HG02588 (cell line): Measurements from ENCODE around the gene DNM2.
"Not testable (repeated sequence)": the region's sequence is repeated elsewhere in the genome, so short reads cannot be mapped to it uniquely, and the experiment has no call there.

Source experiments
- ATAC-seq: cut with Tn5 transposase; IDR thresholded peaks from one replicate; pipeline ENCODE4 v1.9.1; 2021; ENCODE audit warnings: mild to moderate bottlenecking, moderate library complexity; ENCODE audit not compliant: unreplicated experiment

DNM2 gene

GRCh38 chr19:10831987-10832938 is 114.4 kb downstream of the DNM2 start:
- no peak for ATAC-seq

DNA sequence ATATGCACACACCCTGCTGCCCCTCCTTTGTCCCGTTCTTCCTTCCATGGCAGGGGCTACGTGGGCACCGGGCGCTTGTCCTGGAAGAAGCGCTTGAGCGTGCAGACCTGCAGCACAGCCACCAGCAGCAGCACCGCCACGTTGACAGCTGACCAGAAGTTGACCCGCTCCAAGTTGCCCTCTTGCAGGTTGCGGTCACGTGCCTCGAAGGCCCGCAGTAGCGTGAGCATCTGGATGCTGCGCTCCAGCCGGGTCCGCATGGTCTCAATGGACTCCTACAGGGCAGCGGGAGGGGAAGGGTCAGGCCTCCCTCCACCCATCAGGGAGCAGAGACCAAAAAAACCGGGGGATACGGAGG is 115.0 kb downstream of the DNM2 start:
- no peak for ATAC-seq

DNA sequence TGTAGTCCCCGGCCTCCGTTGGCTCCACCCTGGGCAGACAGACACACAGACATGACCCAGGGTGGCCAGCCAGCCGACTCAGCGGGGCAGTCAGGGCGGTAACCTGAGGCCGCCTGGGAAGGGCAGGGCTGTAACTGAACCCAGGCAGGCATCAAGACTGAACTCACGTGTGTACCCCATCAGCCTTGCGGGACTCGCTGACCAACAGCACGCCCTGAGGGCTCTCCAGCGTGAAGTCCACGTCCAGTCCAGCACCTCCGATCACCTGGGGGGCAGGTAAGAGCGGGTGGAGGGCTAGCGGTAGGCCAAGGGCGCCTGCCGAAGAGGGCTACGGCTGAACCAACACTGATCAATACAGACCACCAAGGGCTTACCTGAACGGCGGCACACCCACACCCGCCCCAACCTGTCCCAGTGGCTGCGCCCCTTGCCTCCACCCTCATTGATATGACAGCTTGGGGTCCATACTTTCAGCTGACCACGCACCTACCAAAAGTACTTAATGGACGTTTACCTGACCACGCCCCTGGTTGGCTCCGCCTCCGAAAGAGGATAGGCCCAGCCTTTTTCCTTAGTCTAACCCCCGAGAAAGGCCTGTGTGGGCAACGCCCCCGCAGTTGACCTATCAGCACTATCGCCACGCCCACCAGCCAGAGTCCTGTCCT is 117.3 kb downstream of the DNM2 start:
- ATAC-seq, result no peak

- peak; percentile 69 for ATAC-seq
Measured at GRCh38 chr19:10835754-10836478, 118.0 kb downstream of the DNM2 start, which contains the start of gene TMED1. TMED1 (minus strand) TSS chr19:10836212; CDS start chr19:10836191, 21 bp downstream.

- ATAC-seq, result peak; percentile 4
Measured at GRCh38 chr19:10836479-10837330, 118.8 kb downstream of the DNM2 start.

DNA sequence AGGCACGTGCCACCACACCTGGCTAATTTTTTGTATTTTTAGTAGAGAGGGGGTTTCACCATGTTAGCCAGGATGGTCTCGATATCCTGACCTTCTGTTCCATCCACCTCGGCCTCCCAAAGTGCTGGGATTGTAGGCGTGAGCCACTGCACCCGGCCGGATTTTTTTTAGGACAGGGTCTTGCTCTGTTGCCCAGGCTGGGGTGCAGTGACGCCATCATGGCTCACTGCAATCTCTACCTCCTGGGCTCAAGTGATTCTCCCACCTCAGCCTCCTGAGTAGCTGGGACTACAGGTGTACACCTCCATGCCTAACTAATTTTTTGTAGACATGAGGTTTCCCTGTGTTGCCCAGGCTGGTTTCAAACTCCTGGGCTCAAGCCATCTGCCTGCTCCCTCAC is 119.8 kb downstream of the DNM2 start:
- not testable (repeated sequence) for ATAC-seq

DNA sequence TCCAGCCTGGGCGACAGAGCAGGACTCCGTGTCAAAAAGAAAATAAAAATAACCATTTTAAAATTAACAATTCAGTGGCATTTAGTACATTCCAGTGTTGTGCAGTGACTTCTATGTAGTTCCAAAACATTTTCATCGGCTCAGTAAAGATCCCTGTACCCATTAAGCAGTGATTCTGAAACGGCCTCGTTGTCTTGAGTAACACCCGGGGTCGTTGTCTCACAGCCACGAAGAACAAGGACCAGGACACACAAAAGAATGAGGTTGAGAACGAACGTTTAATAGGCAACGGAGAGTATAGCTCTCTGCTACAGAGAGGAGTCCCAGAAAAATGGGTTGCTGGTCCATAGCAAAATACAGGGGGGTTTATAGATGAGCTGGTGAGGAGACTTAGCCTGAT is 120.5 kb downstream of the DNM2 start:
- ATAC-seq, result no peak

DNA sequence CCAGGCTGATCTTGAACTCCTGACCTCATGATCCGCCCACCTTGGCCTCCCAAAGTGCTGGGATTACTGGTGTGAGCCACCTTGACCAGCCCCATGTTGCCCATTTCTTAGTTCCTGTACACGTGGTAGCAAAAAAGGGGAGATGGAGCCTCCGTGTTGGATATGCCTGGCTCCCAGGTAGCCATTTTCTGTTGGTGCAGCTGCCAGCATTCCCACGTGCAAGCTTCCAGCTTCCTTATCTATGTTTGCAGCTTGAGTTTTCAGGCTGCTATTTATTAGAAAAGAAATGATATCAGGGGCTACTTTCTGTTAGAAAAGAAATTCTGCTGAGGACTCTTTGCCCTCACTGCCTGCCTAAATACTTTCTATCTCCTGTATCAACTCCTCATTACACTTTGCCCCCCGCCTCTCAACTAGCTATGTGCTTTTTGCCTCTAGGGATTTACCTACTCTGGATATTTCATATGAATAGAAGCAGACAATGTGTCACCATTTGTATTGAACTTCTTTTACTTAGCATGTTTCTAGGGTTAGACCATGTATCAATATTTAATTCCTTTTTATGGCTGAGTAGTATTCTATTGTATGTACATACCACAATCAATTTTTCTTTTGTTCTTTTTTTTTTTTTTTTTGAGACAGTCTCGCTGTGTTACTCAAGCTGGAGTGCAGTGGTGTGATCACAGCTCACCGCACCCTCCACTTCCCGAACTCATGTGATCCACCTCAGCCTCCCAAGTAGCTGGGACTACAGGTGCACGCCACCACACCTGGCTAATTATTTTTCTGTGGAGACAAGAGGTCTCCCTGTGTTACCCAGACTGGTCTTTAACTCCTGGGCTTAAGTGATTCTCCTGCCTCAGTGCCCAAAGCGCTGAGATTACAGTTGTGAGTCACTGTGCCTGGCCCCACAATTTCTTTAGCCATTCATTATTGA is 121.5 kb downstream of the DNM2 start:
- ATAC-seq, result no peak

DNA sequence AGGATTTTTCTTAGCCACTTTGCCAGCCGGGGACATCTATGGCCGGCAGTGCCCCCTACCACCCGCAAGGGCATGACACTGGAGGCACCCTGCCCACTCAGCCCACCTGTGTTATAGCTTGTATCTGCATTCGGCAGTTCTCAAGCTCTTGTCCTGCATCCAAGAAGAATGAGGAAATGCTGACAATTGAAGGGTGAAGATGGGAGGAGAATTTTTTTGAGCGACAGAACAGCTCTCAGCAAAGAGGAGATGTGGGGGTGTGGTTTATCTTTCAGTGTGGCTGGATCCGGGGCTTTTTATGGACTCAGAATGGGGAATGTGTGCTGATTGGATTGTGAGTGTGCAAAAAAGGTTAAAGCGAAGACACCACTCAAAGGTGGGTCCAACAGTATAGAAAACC is 124.9 kb downstream of the DNM2 start:
- no peak for ATAC-seq

- no peak for ATAC-seq
Measured at GRCh38 chr19:10846500-10847202, 128.8 kb downstream of the DNM2 start.

GRCh38 chr19:10848230-10848856 is 130.5 kb downstream of the DNM2 start, which contains the start of gene C19orf38:
C19orf38 (plus strand) TSS chr19:10848415; CDS start chr19:10848509, 94 bp downstream.
- ATAC-seq, result no peak

DNA sequence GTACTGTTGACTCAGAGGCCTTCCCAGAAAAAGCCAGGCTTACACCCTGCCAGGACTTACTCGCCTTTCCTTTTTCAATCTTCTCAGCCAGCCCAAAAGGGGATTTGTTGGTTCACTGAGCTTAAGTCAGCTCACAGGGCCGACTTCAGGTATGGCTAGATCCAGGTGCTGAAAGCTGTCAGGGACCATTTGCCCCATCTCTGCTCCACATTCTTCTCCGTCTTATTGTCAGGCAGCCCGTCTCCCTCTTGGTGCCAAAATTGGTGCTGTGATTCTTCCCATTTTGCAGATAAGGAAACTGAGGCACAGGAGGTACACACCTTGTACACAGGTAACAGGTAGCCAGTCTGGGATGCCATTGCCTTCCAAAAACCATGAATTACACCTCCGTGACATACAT is 132.8 kb downstream of the DNM2 start:
- no peak for ATAC-seq

GRCh38 chr19:10852098-10852800 is 134.4 kb downstream of the DNM2 start:
- ATAC-seq, result no peak

GRCh38 chr19:10852941-10853340 is 135.1 kb downstream of the DNM2 start:
- no peak for ATAC-seq

- no peak for ATAC-seq
Measured at GRCh38 chr19:10854350-10855089, 136.6 kb downstream of the DNM2 start.

DNA sequence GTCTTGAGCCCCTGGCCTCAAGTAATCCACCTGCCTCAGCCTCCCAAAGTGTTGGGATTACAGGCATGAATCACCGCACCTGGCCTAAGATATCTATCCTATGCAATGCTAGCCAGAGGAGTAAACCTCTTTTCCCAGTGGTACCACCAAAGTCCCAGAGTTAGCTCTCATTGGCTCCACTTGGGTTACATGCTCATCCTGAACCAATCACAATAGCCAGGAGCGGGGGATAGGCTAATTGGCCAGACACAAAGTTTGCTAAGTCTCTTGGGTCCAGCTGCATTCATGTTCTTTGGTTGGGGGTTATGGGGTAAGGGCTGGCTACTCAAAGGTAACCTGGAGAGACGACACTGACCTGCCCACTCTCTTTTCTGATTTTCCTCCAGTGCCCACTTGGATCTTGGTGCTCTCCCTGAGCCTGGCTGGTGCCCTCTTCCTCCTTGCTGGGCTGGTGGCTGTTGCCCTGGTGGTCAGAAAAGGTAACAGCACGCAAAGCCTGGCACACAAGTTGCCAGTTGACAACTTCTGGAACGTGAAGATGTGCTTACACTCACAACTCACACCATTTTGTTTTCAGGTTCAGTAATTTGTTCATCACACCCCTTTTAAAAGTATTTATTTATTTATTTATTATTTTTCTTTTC is 138.1 kb downstream of the DNM2 start:
- no peak for ATAC-seq
